Measurements from ENCODE around the gene DNAJC5G. TPM values are rescaled to one million over a fixed set of nuclear protein-coding genes. Genes with fewer than 3 reads are reported as not detected.

Gene DNAJC5G
- total and polyA plus RNA-seq, 10 donors = not detected

- Histone ChIP-seq H3K27me3 (replicated peaks in 1 of 7) (no peaks in the 10 kb centered on the region), H3K4me1 (no peaks in the 10 kb centered on the region), H3K9me3 (no peaks in the 10 kb centered on the region), H3K4me3 (no peak overlapping the region), H3K27ac (no peak overlapping the region), H3K36me3 (peaks cover 10 to 100% (median 98%) of the 10 kb centered on the region in 6 donors)
- DNase-seq = no peak
- TF ChIP-seq POLR2A (IDR thresholded peaks at IDR 0.05) = no peak
- TF ChIP-seq POLR2AphosphoS5 (IDR thresholded peaks at IDR 0.05) = peak in 1 of 3 donors; percentile 21
- intact Hi-C loops (cut with DNase I; ENCODE audit: low total_unique reads) = no loop called here
- 88 to 97% (median 95%) methylated on average over 9 to 14 of the region's 14 CpGs for WGBS, 5 donors
Observed at GRCh38 chr2:27233341-27233740, 41.9 kb upstream of the DNAJC5G start.

- H3K9me3 ChIP-seq = no peaks in the 10 kb centered on the region
- TF ChIP-seq POLR2AphosphoS5 (IDR thresholded peaks at IDR 0.05) = no peak
- no peak for TF ChIP-seq POLR2A (IDR thresholded peaks at IDR 0.05)
- TF ChIP-seq CTCF (IDR thresholded peaks at IDR 0.05 in 8 of 11, conservative IDR thresholded peaks at IDR 0.05 in 3 of 11) = no peak
- DNase-seq = peak; percentile 32
- H3K4me3 ChIP-seq = no peak overlapping the region
- WGBS, 5 donors = 94 to 96% (median 96%) methylated on average over 12 of the region's 12 CpGs
- no peaks in the 10 kb centered on the region for H3K27me3 ChIP-seq (replicated peaks in 1 of 7)
- H3K36me3 ChIP-seq = peaks cover 13 to 100% (median 100%) of the 10 kb centered on the region in 6 donors
- H3K4me1 ChIP-seq = no peaks in the 10 kb centered on the region
- intact Hi-C loops (cut with DNase I; ENCODE audit: low total_unique reads) = no loop called here
- H3K27ac ChIP-seq = no peak overlapping the region
Observed at GRCh38 chr2:27236136-27236535, 39.1 kb upstream of the DNAJC5G start.

DNA sequence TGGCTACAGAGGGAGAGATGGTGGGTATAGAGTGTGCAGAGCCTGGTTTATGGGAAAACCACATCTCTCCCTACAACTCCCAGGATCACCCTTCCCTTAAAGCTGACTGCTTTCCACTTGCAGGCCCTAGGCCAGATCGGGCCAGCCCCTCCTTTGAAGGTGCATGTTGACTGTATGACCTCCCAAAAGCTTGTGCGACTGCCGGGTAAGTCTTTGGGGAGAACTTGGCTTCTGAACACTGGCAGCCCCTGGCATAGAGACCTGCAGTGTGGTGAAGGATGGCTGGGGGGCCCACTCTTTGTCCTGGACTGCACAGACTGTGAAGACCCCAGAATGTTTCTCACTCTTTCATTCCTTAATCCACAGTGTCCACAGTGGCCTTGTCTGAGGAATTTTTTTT, 38.6 kb upstream of the DNAJC5G start:
- TF ChIP-seq POLR2A (IDR thresholded peaks at IDR 0.05) (no peak), CTCF (IDR thresholded peaks at IDR 0.05 in 8 of 11, conservative IDR thresholded peaks at IDR 0.05 in 3 of 11) (no peak), POLR2AphosphoS5 (IDR thresholded peaks at IDR 0.05) (no peak)
- WGBS, 5 donors = 83 to 100% (median 94%) methylated on average over 3 of the region's 3 CpGs
- Histone ChIP-seq H3K36me3 (peaks cover 13 to 100% (median 100%) of the 10 kb centered on the region in 6 donors), H3K4me3 (no peak overlapping the region), H3K27ac (no peak overlapping the region), H3K27me3 (replicated peaks in 1 of 7) (no peaks in the 10 kb centered on the region), H3K4me1 (no peaks in the 10 kb centered on the region), H3K9me3 (no peaks in the 10 kb centered on the region)
- intact Hi-C loops (cut with DNase I; ENCODE audit: low total_unique reads) = no loop called here
- no peak for DNase-seq

GRCh38 chr2:27237341-27237945, 37.8 kb upstream of the DNAJC5G start:
- H3K4me1 ChIP-seq = no peaks in the 10 kb centered on the region
- 95 to 99% (median 96%) methylated on average over 15 of the region's 15 CpGs for WGBS, 5 donors
- no peak for DNase-seq

More at GRCh38 chr2:27237341-27237945, 37.8 kb upstream of the DNAJC5G start:
- TF ChIP-seq POLR2AphosphoS5 (IDR thresholded peaks at IDR 0.05) = no peak
- no peak for TF ChIP-seq CTCF (IDR thresholded peaks at IDR 0.05 in 8 of 11, conservative IDR thresholded peaks at IDR 0.05 in 3 of 11)
- TF ChIP-seq POLR2A (IDR thresholded peaks at IDR 0.05) = no peak
- H3K4me3 ChIP-seq = no peak overlapping the region
- H3K36me3 ChIP-seq = peaks cover 14 to 100% (median 100%) of the 10 kb centered on the region in 6 donors
- intact Hi-C loops (cut with DNase I; ENCODE audit: low total_unique reads) = no loop called here
- H3K27me3 ChIP-seq (replicated peaks in 1 of 7) = no peaks in the 10 kb centered on the region
- H3K9me3 ChIP-seq = no peaks in the 10 kb centered on the region
- no peak overlapping the region for H3K27ac ChIP-seq
